Fibroblast of lung (primary cell): ENCODE results near the gene PCIF1. TPM values are rescaled to one million over a fixed set of nuclear protein-coding genes. Genes with fewer than 3 reads are reported as not detected.

Source experiments
- DNase-seq, 2 donors: peaks; one replicate each; pipeline versions ENCODE4 v3.0.0 to v3.0.0-alpha.2; 2010; ENCODE audit warnings: low read depth in 2 of 2
- H2AFZ ChIP-seq: 2 replicates; pipeline ENCODE4 v1.5.1; 2012; ENCODE audit warnings: low read length, control low read depth, inconsistent platforms
- H3K27ac ChIP-seq: 2 replicates; pipeline ENCODE4 v1.5.1; 2011; ENCODE audit warnings: low read length, control low read depth; ENCODE audit not compliant: insufficient read depth
- H3K27me3 ChIP-seq: 2 replicates; pipeline ENCODE4 v1.5.1; 2011; ENCODE audit warnings: mild to moderate bottlenecking, low read length; ENCODE audit not compliant: control insufficient read depth, insufficient read depth
- H3K36me3 ChIP-seq: 2 replicates; pipeline ENCODE4 v1.5.1; 2011; ENCODE audit warnings: low read length; ENCODE audit not compliant: control insufficient read depth, insufficient read depth
- H3K4me1 ChIP-seq: 2 replicates; pipeline ENCODE4 v1.5.1; 2011; ENCODE audit warnings: low read length; ENCODE audit not compliant: control insufficient read depth, insufficient read depth; ENCODE audit errors: extremely low read depth
- H3K4me2 ChIP-seq: 2 replicates; pipeline ENCODE4 v1.5.1; 2011; ENCODE audit warnings: low read length, control low read depth; ENCODE audit not compliant: insufficient read depth; ENCODE audit errors: extremely low read depth
- H3K4me3 ChIP-seq, 4 experiments: fragments of 200-600 bp in 1 of 4; sonication (generic) in 1 of 4; replicated peaks in 1 of 4; 2 replicates each; pipeline ENCODE4 v1.5.1; 2011 to 2016; ENCODE audit warnings: low read length in 4 of 4, low read depth in 3 of 4, mild to moderate bottlenecking in 3 of 4, control low read depth in 2 of 4, inconsistent platforms in 1 of 4, mixed read lengths in 1 of 4; ENCODE audit not compliant: insufficient read depth in 1 of 4; ENCODE audit errors: control extremely low read depth in 1 of 4
- H3K79me2 ChIP-seq: 2 replicates; pipeline ENCODE4 v1.5.1; 2012; ENCODE audit warnings: mild to moderate bottlenecking, low read length, inconsistent platforms; ENCODE audit not compliant: control insufficient read depth, insufficient read depth
- H3K9ac ChIP-seq: 2 replicates; pipeline ENCODE4 v1.5.1; 2011; ENCODE audit warnings: mild to moderate bottlenecking, low read length, control low read depth; ENCODE audit not compliant: insufficient read depth
- H3K9me3 ChIP-seq: 2 replicates; pipeline ENCODE4 v1.5.1; 2012; ENCODE audit warnings: low read depth, low read length; ENCODE audit not compliant: control insufficient read depth, insufficient read depth
- H4K20me1 ChIP-seq: 2 replicates; pipeline ENCODE4 v1.5.1; 2011; ENCODE audit warnings: low read length; ENCODE audit not compliant: control insufficient read depth, insufficient read depth; ENCODE audit errors: extremely low read depth
- EZH2 ChIP-seq: IDR thresholded peaks from 2 replicates; pipeline ENCODE4 v1.5.1; 2012; ENCODE audit warnings: low read length, control low read depth, mild to moderate bottlenecking; ENCODE audit errors: missing control alignments
- polyA plus RNA-seq, 2 donors: library from polyadenylated mRNA; depleted of rRNA in 1 of 2; stranded (reverse) in 1 of 2; unstranded in 1 of 2; fragments of >200 nt; gene quantifications; 2 replicates each; pipeline ENCODE4 v1.2.1, GENCODE V29; 2011 to 2012; ENCODE audit warnings: missing spikeins in 1 of 2
- total RNA-seq: library from RNA; depleted of rRNA; stranded (reverse); fragments of >200 nt; gene quantifications from 2 replicates; pipeline ENCODE4 v1.2.1, GENCODE V29; 2014
- TF ChIP-seq, protein P1 (sequence below), 2 donors: IDR thresholded peaks in 1 of 2; conservative IDR thresholded peaks in 1 of 2; 1 replicate in 1 of 2; 2 replicates in 1 of 2; pipeline ENCODE4 v1.5.1; 2011 to 2012; ENCODE audit warnings: low read length in 2 of 2, control low read depth in 1 of 2, inconsistent platforms in 1 of 2, low read depth in 1 of 2, mild to moderate bottlenecking in 1 of 2

The PCIF1 gene
- total and polyA plus RNA-seq, 2 donors (not counting 1 experiment from before 2014, with no cell fraction given), result 9.9 to 16.0 TPM

GRCh38 chr20:45958593-45958992 lies 24.1 kb downstream of the PCIF1 start:
- TF ChIP-seq, protein P1, sequence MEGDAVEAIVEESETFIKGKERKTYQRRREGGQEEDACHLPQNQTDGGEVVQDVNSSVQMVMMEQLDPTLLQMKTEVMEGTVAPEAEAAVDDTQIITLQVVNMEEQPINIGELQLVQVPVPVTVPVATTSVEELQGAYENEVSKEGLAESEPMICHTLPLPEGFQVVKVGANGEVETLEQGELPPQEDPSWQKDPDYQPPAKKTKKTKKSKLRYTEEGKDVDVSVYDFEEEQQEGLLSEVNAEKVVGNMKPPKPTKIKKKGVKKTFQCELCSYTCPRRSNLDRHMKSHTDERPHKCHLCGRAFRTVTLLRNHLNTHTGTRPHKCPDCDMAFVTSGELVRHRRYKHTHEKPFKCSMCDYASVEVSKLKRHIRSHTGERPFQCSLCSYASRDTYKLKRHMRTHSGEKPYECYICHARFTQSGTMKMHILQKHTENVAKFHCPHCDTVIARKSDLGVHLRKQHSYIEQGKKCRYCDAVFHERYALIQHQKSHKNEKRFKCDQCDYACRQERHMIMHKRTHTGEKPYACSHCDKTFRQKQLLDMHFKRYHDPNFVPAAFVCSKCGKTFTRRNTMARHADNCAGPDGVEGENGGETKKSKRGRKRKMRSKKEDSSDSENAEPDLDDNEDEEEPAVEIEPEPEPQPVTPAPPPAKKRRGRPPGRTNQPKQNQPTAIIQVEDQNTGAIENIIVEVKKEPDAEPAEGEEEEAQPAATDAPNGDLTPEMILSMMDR (conservative IDR thresholded peaks at IDR 0.05 in 1 of 2, IDR thresholded peaks at IDR 0.05 in 1 of 2; ENCODE audit: low read depth in 1 of 2, low read length in 2 of 2), result no peak
- TF ChIP-seq EZH2, result no peak
- Histone ChIP-seq H3K4me2 (no peak overlapping the region), H3K27ac (no peak overlapping the region), H3K9me3 (no peaks in the 10 kb centered on the region), H3K27me3 (no peaks in the 10 kb centered on the region), H3K4me3 (no peak overlapping the region), H3K79me2 (no peaks in the 10 kb centered on the region), H4K20me1 (no peaks in the 10 kb centered on the region), H3K36me3 (peaks cover 39% of the 10 kb centered on the region), H3K4me1 (no peaks in the 10 kb centered on the region), H2AFZ (no peak overlapping the region), H3K9ac (no peak overlapping the region)
- no peak for DNase-seq

DNA sequence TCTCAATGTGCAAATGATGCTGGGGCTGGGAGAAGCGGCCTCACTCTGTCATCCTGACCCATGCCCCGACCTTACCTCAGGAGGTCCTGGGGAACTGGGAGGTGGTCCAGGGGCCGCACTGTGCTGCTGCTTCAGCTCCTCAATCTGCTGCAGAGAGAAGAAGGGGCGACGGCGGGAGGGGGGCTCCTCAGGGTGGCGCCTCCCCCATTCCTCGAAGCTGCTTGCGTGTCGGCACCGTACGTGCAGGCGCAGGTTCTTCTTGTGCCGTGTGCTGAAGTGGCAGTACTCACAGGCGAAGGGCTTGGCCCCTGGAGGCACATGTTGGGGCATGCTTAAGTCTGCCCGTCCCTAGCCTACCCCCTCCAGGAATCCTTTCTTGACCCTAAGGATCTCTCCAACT lies 24.6 kb downstream of the PCIF1 start:
- no peaks in the 10 kb centered on the region for H3K9me3 ChIP-seq
- H4K20me1 ChIP-seq, result no peaks in the 10 kb centered on the region
- H3K4me2 ChIP-seq, result no peak overlapping the region
- H2AFZ ChIP-seq, result no peak overlapping the region
- no peak for DNase-seq
- H3K4me1 ChIP-seq, result no peaks in the 10 kb centered on the region
- no peaks in the 10 kb centered on the region for H3K79me2 ChIP-seq
- H3K36me3 ChIP-seq, result peaks cover 41% of the 10 kb centered on the region
- H3K27ac ChIP-seq, result no peak overlapping the region
- H3K27me3 ChIP-seq, result no peaks in the 10 kb centered on the region
- TF ChIP-seq, protein P1 (conservative IDR thresholded peaks at IDR 0.05 in 1 of 2, IDR thresholded peaks at IDR 0.05 in 1 of 2; ENCODE audit: low read depth in 1 of 2, low read length in 2 of 2), result no peak
- no peak for TF ChIP-seq EZH2
- H3K4me3 ChIP-seq, result no peak overlapping the region
- H3K9ac ChIP-seq, result no peak overlapping the region

- DNase-seq, result no peak
- Histone ChIP-seq H3K4me3 (no peak overlapping the region), H2AFZ (no peak overlapping the region), H3K27me3 (no peaks in the 10 kb centered on the region), H4K20me1 (no peaks in the 10 kb centered on the region), H3K79me2 (no peaks in the 10 kb centered on the region), H3K9ac (no peak overlapping the region), H3K36me3 (peaks cover 43% of the 10 kb centered on the region), H3K4me2 (no peak overlapping the region), H3K4me1 (no peaks in the 10 kb centered on the region), H3K9me3 (no peaks in the 10 kb centered on the region), H3K27ac (no peak overlapping the region)
- TF ChIP-seq, protein P1 (conservative IDR thresholded peaks at IDR 0.05 in 1 of 2, IDR thresholded peaks at IDR 0.05 in 1 of 2; ENCODE audit: low read depth in 1 of 2, low read length in 2 of 2), result no peak
- no peak for TF ChIP-seq EZH2
Observed at GRCh38 chr20:45959956-45960630, 25.6 kb downstream of the PCIF1 start.
